Activated T-helper 17 cell treated with anti-CD3 and anti-CD28 coated beads, Interleukin-2, amount 50 U/mL, for 72 hours (primary cell): Measurements from ENCODE around the gene BNC1. TPM values are rescaled to one million over a fixed set of nuclear protein-coding genes. Genes with fewer than 3 reads are reported as not detected.

Experiments
- ATAC-seq: fragments of 150-1000 bp; cut with Tn5 transposase; replicated peaks from 2 replicates; pipeline ENCODE4 v1.10.0; 2021; ENCODE audit warnings: mild to moderate bottlenecking, moderate library complexity
- H3K27ac Mint-ChIP-seq: one replicate; pipeline ENCODE4 v1.8.0; 2022; ENCODE audit warnings: mixed read lengths
- H3K27me3 Mint-ChIP-seq: one replicate; pipeline ENCODE4 v1.8.0; 2022; ENCODE audit warnings: mixed read lengths
- H3K36me3 Mint-ChIP-seq: one replicate; pipeline ENCODE4 v1.8.0; 2022; ENCODE audit warnings: low read depth, mild to moderate bottlenecking, mixed read lengths
- H3K4me1 Mint-ChIP-seq: one replicate; pipeline ENCODE4 v1.8.0; 2022; ENCODE audit warnings: mixed read lengths
- H3K4me3 Mint-ChIP-seq: one replicate; pipeline ENCODE4 v1.8.0; 2022; ENCODE audit warnings: mild to moderate bottlenecking, mixed read lengths
- H3K9me3 Mint-ChIP-seq: one replicate; pipeline ENCODE4 v1.8.0; 2022; ENCODE audit warnings: mixed read lengths
- total RNA-seq, 2 donors: library from RNA; stranded (reverse); gene quantifications; one replicate each; pipeline ENCODE4 v1.2.3, GENCODE V29; 2022

BNC1 gene
- total RNA-seq, 2 donors from 2014 or later = not detected

DNA sequence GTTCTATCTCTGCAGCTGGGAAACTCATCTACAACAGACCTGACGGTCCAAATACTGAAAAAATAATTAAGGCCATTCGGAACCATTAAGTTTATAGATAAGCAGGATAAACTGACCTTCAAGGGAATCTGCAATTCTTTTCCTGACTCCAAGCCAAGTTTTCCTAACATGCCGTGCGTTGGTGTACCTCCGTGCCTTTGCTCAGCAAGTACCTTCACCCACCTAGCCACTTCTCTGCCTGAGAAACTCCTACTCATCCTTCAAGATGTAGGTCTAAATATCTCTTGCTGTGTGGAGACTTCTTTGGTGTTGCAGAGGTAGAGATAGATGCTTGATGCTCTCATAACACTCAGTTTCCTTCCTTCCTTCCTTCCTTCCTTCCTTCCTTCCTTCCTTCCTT, 24.2 kb upstream of the BNC1 start:
- Mint-ChIP-seq H3K27me3 (peaks cover 10% of the 10 kb centered on the region), H3K27ac (no peak overlapping the region), H3K4me1 (no peaks in the 10 kb centered on the region), H3K9me3 (no peaks in the 10 kb centered on the region), H3K36me3 (no peaks in the 10 kb centered on the region), H3K4me3 (no peak overlapping the region)
- ATAC-seq = no peak

DNA sequence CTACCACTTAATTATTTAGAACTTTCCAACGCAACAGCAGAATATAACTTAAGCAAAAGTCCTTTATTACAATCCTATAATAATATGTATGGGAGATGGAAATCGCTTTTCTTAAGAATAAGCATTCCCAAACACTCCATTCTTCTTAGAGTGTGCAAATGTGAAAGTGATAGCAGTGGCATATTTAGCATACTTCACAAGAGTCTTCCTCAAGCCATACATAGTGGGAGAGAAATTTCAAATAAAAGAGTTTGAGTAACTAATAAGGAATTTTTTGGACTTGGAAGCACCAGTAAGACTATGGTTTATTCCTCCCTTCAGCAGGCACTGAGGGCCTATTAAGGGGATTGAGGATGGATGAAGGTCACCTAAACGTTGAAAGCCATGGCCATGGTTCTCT, 22.1 kb upstream of the BNC1 start:
- H3K27me3 Mint-ChIP-seq = peaks cover 21% of the 10 kb centered on the region
- H3K9me3 Mint-ChIP-seq = no peaks in the 10 kb centered on the region
- H3K27ac Mint-ChIP-seq = no peak overlapping the region
- H3K4me1 Mint-ChIP-seq = no peaks in the 10 kb centered on the region
- no peak for ATAC-seq
- H3K4me3 Mint-ChIP-seq = no peak overlapping the region
- no peaks in the 10 kb centered on the region for H3K36me3 Mint-ChIP-seq

DNA sequence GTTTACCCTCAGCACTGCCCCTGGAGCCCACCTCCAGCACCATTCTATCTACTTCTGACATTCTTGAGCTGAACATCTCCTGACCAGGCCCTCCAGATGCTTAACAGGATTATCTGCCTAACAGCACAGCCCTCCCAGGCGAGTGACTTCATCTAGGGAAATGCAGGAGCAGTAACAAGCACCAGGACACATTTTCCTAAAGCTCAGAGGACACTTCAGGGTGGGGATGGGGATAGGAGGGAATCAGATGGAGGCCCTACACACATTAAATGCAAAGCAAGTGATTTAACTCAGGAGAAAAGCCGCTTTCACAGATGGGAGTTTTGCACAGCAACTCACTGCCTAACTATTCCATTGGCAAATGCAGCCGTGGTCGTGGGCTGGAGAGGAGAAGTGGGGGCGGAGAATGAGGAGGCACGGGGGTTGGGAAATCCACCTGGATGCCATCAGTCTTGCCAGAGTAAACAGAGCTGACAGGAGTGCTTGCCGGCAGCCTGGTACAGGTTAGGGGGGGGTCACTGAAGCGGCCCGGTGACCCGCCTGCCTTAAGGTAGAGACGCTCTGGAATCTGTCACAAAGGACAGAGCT, 21.3 kb upstream of the BNC1 start:
- H3K27me3 Mint-ChIP-seq = peaks cover 23% of the 10 kb centered on the region
- ATAC-seq = no peak
- H3K36me3 Mint-ChIP-seq = no peaks in the 10 kb centered on the region
- no peak overlapping the region for H3K27ac Mint-ChIP-seq
- no peaks in the 10 kb centered on the region for H3K9me3 Mint-ChIP-seq
- H3K4me1 Mint-ChIP-seq = no peaks in the 10 kb centered on the region
- no peak overlapping the region for H3K4me3 Mint-ChIP-seq

DNA sequence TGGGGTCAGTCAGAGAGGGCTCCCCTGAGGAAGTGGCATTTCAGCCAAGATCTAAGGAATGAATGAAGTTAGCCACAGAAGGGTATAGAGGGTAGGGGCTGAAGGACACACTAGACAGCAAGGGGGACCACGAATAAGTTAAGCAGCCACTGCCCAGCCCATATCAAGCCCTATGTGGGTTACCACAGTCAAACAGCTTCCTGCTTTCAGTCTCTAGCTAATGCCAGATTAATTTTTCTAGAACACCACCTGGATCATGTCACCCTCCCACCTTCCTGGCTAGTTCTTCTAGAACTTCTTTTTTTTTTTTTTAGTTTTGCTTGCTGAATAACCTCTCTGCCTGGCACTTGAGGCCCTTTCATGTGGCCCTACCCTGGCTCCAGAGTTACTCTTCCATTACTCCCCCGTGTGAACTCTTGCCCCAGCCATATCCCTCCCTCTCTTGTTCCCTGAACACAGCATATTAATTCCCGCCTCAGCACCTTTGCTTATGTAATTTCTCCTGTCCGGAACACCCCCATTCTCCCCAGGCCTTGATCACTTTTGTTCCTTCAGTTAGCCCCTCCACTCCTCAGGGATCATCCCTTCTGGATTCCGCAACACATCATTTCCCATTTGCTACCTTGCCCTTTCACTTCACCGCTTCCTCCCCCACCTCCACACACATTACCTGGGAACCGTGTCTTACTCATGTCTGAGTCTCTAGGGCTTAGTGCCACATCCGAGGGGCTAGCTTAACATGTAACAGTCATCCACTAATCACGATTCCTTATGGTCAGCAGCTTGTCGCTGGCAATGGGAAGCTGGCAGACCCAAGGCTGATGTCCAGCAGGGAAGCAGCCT, 20.6 kb upstream of the BNC1 start:
- no peaks in the 10 kb centered on the region for H3K36me3 Mint-ChIP-seq
- ATAC-seq = no peak
- no peak overlapping the region for H3K27ac Mint-ChIP-seq
- no peaks in the 10 kb centered on the region for H3K4me1 Mint-ChIP-seq
- no peak overlapping the region for H3K4me3 Mint-ChIP-seq
- H3K9me3 Mint-ChIP-seq = no peaks in the 10 kb centered on the region
- H3K27me3 Mint-ChIP-seq = peaks cover 24% of the 10 kb centered on the region

DNA sequence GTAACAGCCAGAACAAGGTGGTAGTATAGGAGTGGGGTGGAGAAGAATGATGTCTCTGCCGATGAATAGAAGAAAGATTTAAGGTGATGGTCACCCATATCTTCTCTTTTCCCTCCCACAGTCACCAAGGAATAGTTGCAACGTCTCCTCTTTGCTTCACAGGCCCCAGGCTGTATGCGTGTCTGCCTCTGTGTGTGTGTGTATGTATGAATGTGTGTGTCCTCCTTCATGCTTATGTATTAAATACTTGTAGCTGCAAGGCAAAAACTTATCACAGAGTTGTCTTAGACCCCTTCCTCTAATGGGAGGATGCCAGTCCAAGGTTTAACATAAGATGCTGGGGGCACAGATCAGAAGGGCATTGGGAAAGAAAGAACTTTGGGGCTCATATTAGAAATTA, 19.1 kb upstream of the BNC1 start:
- H3K27me3 Mint-ChIP-seq = peaks cover 30% of the 10 kb centered on the region
- H3K4me1 Mint-ChIP-seq = no peaks in the 10 kb centered on the region
- ATAC-seq = no peak
- H3K27ac Mint-ChIP-seq = no peak overlapping the region
- H3K9me3 Mint-ChIP-seq = no peaks in the 10 kb centered on the region
- H3K4me3 Mint-ChIP-seq = no peak overlapping the region
- no peaks in the 10 kb centered on the region for H3K36me3 Mint-ChIP-seq

DNA sequence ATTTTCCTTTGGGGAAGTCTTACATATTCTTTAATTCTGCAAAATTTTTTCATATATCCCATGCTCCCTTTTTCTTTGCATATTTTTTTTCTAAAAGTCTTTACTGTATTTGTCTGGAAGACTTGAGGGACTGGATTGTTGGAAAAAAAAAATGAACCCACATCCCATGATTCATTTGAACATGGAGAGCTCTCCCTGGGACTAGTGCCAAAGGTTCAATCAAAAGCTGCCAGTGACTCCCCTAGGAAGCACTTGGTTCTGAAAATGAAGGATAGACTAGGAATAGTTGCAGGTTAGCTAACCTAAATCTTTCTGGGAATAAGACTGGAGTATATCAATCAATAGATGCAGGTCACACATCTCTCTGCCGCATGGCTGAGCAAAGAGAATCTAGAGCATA, 16.4 kb upstream of the BNC1 start:
- Mint-ChIP-seq H3K9me3 (peaks cover 3% of the 10 kb centered on the region), H3K27me3 (peaks cover 43% of the 10 kb centered on the region), H3K4me1 (no peaks in the 10 kb centered on the region), H3K36me3 (no peaks in the 10 kb centered on the region), H3K27ac (no peak overlapping the region), H3K4me3 (no peak overlapping the region)
- ATAC-seq = no peak

DNA sequence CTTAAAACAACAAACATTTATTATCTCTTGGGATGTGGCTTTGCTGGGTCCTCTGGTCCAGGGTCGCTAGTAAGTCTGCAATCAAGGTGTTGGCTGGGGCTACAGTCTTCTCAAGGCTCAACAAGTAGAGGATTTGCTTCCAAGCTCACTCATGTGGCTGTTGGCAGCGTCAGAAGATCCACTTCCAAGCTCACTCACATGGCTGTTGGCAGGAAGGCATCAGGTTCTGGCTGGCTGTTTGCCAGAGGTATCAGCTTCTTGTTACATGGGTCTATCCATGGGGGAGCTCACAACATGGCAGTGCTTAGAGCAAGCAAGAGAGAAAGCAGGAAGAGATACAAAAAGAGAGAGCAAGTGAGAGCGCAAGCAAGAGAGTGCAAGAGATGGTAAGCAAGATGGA, 15.0 kb upstream of the BNC1 start:
- H3K27ac Mint-ChIP-seq = no peak overlapping the region

DNA sequence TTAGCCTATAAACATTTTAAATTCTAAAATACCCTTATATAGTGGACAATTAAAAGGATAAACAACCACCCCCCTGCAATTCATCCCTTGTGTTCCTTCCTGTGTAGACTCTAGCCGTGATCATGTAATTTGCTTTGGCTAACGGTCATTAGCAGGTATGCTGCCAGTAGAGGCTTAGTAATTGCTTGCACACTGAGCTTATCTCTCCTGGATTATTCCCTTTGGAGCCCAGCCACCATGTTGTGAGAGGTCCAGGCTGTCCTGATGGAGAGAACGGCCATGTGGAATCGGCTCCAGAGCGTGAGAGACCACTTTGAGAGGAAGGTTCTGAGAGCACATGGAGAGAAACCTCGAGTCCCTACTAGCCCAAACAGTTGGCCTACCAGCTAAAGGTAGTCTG, 11.0 kb upstream of the BNC1 start:
- Mint-ChIP-seq H3K36me3 (no peaks in the 10 kb centered on the region), H3K27ac (no peak overlapping the region), H3K27me3 (peaks cover 28% of the 10 kb centered on the region), H3K9me3 (peaks cover 3% of the 10 kb centered on the region), H3K4me3 (no peak overlapping the region), H3K4me1 (no peaks in the 10 kb centered on the region)
- no peak for ATAC-seq

More for the DNA sequence above, 15.0 kb upstream of the BNC1 start:
- Mint-ChIP-seq H3K27me3 (peaks cover 44% of the 10 kb centered on the region), H3K4me1 (no peaks in the 10 kb centered on the region), H3K36me3 (no peaks in the 10 kb centered on the region), H3K4me3 (no peak overlapping the region), H3K9me3 (peaks cover 3% of the 10 kb centered on the region)
- ATAC-seq = no peak

DNA sequence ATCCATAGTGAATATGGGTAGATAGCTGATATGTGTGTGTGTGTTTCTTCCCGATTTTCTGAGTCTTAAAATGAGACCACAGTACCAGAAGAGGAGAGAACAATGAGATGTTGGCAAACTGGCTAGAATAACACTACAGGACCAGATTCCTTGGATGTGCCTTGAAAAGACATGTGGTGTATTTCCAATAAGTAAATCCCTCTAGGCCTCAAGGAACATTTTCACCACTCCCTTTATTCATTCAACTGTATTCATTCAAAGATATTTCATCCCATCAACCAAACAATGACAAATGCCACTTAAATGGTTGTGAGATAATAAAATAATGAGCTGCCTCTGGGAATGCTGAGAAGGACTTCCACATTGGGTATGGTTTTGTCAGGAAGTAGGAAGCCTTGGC, 8.7 kb upstream of the BNC1 start:
- H3K4me1 Mint-ChIP-seq = no peaks in the 10 kb centered on the region
- peaks cover 3% of the 10 kb centered on the region for H3K9me3 Mint-ChIP-seq
- H3K4me3 Mint-ChIP-seq = no peak overlapping the region
- ATAC-seq = no peak
- peaks cover 22% of the 10 kb centered on the region for H3K27me3 Mint-ChIP-seq
- no peak overlapping the region for H3K27ac Mint-ChIP-seq
- no peaks in the 10 kb centered on the region for H3K36me3 Mint-ChIP-seq

DNA sequence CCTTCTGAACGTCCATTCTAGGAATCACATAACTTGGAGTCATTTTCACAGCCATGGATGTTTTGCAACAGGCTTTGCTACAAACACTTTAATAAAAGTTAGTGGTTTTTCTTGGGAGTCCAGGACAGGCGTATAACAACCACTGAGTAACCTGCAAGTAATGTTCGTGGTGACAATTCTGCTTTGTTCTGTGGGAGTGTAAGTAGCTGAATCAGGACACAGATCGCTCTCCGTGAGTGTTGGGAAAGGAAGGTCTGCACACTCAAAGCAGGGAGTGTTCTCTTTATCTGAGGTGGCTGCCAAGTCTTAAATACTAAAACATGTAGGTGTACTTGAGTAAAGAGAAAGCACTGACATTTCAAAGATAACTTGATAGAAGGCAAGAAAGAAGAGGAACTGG, 7.9 kb upstream of the BNC1 start:
- H3K9me3 Mint-ChIP-seq = peaks cover 3% of the 10 kb centered on the region
- peaks cover 31% of the 10 kb centered on the region for H3K27me3 Mint-ChIP-seq
- no peak for ATAC-seq
- H3K4me1 Mint-ChIP-seq = no peaks in the 10 kb centered on the region
- no peaks in the 10 kb centered on the region for H3K36me3 Mint-ChIP-seq
- H3K4me3 Mint-ChIP-seq = no peak overlapping the region
- H3K27ac Mint-ChIP-seq = no peak overlapping the region

DNA sequence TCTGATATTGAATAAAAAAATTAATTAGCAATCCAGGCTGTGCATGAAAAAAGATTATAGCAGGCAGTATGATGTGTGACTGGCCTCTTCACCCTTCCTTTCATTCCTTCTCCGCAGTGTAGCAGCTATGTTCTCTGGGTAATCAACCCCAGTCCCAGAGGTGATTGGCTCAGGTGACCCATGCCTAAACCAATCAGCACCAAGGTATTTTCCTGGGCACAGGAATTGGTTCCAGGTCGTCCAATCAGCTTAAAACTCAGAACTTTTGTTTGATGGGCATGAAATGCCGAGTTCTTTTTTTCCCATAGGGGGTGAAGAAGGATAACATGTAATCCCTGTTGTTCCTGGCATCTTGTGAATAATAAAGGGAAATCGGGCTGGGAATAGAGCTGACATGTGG, 5.8 kb upstream of the BNC1 start:
- Mint-ChIP-seq H3K27me3 (peaks cover 33% of the 10 kb centered on the region), H3K36me3 (no peaks in the 10 kb centered on the region), H3K27ac (no peak overlapping the region), H3K4me1 (no peaks in the 10 kb centered on the region), H3K9me3 (no peaks in the 10 kb centered on the region), H3K4me3 (no peak overlapping the region)
- ATAC-seq = no peak

DNA sequence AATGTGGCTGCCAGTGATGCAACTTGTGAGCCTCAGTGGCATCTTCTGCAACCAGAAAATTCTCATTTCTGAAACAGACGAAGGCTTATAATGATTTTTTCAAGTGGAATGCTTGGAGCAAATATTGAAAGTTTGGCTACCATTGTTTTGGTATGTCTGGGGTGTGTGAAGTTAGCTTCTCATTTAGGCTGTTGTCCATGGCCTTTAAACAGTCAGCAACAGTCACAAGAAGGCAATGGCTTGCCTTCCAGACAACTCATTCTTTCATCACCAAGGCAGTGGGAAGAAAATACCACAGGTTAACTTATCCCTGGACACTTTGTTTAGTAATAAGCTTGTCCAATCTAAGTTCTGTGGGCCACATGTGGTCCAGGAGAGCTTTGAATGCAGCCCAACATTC, 4.7 kb upstream of the BNC1 start:
- Mint-ChIP-seq H3K27ac (no peak overlapping the region), H3K4me1 (no peaks in the 10 kb centered on the region), H3K36me3 (no peaks in the 10 kb centered on the region), H3K27me3 (peaks cover 27% of the 10 kb centered on the region), H3K4me3 (no peak overlapping the region), H3K9me3 (no peaks in the 10 kb centered on the region)
- no peak for ATAC-seq

DNA sequence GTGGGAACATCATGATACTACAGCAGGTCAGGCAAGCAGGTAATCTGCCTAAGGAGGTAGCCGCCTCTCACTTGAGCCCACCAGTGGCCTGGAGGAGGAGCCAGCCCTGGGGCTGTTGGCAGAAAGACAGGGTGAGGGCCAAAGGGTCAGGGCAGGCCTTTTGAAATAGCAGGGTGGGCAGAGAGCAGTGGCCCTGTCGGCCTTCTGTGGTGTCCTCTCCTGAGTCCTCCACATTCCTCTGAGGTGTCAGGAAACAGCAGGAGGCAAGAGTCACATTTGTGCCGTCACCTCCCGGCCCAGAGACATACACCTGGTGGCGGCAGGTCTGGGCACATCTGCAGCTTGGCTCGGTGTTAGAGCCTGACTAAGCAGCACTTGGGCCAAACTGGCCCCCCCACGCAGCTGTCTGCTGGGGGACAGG, 3.9 kb upstream of the BNC1 start:
- ATAC-seq = no peak
- no peaks in the 10 kb centered on the region for H3K4me1 Mint-ChIP-seq
- peaks cover 31% of the 10 kb centered on the region for H3K27me3 Mint-ChIP-seq
- H3K9me3 Mint-ChIP-seq = no peaks in the 10 kb centered on the region
- no peak overlapping the region for H3K27ac Mint-ChIP-seq
- no peak overlapping the region for H3K4me3 Mint-ChIP-seq
- no peaks in the 10 kb centered on the region for H3K36me3 Mint-ChIP-seq

DNA sequence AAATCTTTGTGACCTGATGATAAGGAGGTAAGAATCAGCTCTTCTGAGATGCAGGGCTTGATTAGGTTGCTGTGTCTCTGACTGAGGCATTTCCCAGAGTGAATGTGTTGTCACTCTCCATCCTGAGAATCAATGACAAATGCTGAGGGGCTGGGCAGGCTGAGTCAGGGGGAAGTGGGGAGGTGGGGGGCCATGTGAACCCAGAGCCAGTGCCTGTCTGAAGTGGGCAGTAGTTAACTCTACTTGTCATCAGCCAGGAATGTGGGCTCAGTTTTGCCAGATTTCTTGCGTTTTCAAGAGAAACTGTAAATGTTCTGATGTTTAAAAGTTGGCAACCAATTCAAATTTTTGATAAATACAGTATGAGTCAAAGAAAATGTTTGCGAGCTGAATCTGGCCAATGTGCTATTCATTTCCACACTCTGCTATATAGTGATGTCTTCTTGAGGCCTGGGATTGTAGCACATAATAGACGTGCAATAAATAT, 3.1 kb upstream of the BNC1 start:
- H3K27me3 Mint-ChIP-seq = peaks cover 36% of the 10 kb centered on the region
- no peaks in the 10 kb centered on the region for H3K9me3 Mint-ChIP-seq
- no peak for ATAC-seq
- H3K4me1 Mint-ChIP-seq = no peaks in the 10 kb centered on the region
- peaks cover 4% of the 10 kb centered on the region for H3K36me3 Mint-ChIP-seq
- no peak overlapping the region for H3K4me3 Mint-ChIP-seq
- H3K27ac Mint-ChIP-seq = no peak overlapping the region

DNA sequence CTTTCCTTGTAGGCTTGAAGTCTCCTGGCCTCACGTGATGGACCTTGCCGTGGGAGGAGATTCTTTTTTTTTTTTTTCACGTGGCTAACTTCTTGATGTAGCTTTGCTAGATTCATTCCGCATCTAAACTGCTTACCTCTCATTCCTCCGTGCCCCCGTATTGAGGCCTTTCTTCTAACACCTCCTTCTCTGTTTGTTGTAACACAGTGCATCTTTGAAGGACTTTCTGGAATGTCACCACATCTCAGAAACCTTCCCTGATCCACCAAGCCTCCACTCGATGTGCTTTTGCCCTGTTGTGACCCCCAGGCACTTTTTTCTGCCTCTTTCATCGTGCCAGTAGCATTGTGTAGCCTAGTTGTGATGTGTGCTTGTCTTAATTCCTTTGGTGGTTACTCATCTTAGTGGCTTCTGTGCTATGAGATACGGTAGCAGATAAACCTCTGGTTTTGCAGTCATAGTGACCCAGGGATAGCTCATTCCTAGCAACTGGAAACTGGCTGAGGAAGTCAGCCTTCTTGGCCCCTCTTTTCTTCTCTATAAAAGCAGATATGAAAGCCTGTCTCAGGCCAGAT, 1.6 kb upstream of the BNC1 start:
- Mint-ChIP-seq H3K36me3 (peaks cover 4% of the 10 kb centered on the region), H3K27me3 (peaks cover 46% of the 10 kb centered on the region), H3K9me3 (no peaks in the 10 kb centered on the region), H3K4me1 (no peaks in the 10 kb centered on the region), H3K4me3 (no peak overlapping the region), H3K27ac (no peak overlapping the region)
- ATAC-seq = no peak
